ENCODE results near the gene LGALS7B.
"Not testable (repeated sequence)": the region's sequence is repeated elsewhere in the genome, so short reads cannot be mapped to it uniquely, and the experiment has no call there.

The LGALS7B gene

DNA sequence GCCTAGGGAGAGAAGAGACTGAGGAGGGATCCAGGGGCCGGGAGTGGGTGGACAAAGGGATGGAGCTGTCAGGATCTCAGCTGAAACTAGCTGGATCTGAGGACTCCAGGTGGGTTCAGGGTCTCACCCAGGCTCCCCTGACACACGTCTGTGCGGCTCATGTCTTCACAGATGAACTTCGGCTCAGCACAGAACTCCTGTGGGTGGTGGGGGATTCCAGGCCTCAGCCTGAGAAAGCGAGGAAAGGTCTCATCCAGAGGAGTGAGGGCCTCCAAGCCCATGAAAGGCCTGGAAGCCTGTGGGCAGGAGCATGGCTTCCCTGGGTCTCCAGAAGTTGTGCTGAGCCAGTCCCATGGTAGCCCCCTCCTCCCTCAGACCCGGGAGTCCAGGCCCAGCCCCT, 46.1 kb upstream of the LGALS7B start:
- DNase-seq (ENCODE audit: low read depth), result no peak
- H3K4me3 ChIP-seq (ENCODE audit: low read depth, low read length), result no peak overlapping the region
- no peak for TF ChIP-seq CTCF (IDR thresholded peaks at IDR 0.05; ENCODE audit: insufficient read depth, low read depth, low read length, missing control alignments)

DNA sequence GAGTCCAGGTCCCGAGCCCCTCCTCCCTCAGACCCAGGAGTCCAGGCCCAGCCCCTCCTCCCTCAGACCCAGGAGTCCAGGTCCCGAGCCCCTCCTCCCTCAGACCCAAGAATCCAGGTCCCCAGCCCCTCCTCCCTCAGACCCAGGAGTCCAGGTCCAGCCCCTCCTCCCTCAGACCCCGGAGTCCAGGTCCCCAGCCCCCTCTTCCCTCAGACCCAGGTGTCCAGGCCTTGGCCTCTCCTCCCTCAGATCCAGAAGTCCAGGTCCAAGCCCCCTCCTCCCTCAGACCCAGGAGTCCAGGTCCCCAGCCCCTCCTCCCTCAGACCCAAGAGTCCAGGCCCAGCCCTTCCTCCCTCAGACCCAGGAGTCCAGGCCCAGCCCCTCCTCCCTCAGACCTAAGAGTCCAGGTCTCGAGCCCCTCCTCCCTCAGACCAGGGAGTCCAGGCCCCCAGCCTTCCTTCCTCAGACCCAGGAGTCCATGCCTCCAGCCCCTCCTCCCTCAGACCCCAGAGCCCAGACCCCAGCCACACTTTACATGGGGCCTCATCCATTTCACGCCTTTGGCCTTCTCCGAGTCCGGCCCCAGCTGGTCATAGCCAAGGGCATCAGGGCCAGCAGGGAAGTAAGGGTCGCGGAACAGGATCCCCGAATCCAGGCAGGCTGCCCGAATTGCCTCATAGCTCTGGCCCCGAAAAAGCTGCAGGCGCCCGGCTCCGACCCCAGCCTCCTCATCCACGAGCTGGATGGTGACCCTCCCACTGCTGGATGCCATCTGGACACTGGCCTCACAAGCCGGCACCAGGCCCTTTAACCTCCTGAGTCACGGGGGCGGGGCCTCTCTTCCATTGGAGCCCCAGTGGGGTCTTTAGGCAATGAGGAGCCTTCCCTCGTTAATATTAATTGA, 45.4 kb upstream of the LGALS7B start:
- no peak overlapping the region for H3K4me3 ChIP-seq (ENCODE audit: low read depth, low read length)
- DNase-seq (ENCODE audit: low read depth), result no peak
- no peak for TF ChIP-seq CTCF (IDR thresholded peaks at IDR 0.05; ENCODE audit: insufficient read depth, low read depth, low read length, missing control alignments)

- TF ChIP-seq CTCF (IDR thresholded peaks at IDR 0.05; ENCODE audit: insufficient read depth, low read depth, low read length, missing control alignments), result no peak
- no peak within 1 kb of the TSS for H3K4me3 ChIP-seq (ENCODE audit: low read depth, low read length)
- no peak for DNase-seq (ENCODE audit: low read depth)
These were observed 44.7 kb upstream of the LGALS7B start, which contains the start of gene CAPN12 for GRCh38 chr19:38744298-38744681. TSS of gene CAPN12 (minus strand) at chr19:38744474. CDS start at chr19:38744165, 309 bp downstream.

DNA sequence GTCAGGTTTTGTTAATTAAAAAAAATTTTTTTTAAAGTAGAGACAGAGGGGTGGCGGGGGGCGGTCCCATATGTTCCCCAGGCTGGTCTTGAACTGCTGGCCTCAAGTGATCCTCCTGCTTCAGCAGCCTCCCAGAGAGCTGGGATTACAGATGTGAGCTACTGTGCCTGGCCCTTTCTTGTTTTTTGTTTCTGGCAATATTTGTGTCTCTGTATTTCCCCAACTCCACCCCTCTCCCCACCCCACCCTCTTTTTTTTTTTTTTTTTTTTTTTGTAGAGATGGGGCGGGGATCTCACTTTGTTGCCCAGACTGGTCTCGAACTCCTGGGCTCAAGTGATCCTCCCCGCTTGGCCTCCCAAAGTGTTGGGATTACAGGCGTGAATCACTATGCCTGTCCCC, 44.1 kb upstream of the LGALS7B start:
- no peak for TF ChIP-seq CTCF (IDR thresholded peaks at IDR 0.05; ENCODE audit: insufficient read depth, low read depth, low read length, missing control alignments)
- DNase-seq (ENCODE audit: low read depth), result no peak
- H3K4me3 ChIP-seq (ENCODE audit: low read depth, low read length), result no peak overlapping the region

- DNase-seq (ENCODE audit: low read depth), result no peak
- no peak for TF ChIP-seq CTCF (IDR thresholded peaks at IDR 0.05; ENCODE audit: insufficient read depth, low read depth, low read length, missing control alignments)
- no peak overlapping the region for H3K4me3 ChIP-seq (ENCODE audit: low read depth, low read length)
These were observed 43.7 kb upstream of the LGALS7B start for GRCh38 chr19:38745316-38745715.

GRCh38 chr19:38753783-38754182, 35.2 kb upstream of the LGALS7B start:
- H3K4me3 ChIP-seq (ENCODE audit: low read depth, low read length); DNase-seq (ENCODE audit: low read depth): not testable (repeated sequence)

DNA sequence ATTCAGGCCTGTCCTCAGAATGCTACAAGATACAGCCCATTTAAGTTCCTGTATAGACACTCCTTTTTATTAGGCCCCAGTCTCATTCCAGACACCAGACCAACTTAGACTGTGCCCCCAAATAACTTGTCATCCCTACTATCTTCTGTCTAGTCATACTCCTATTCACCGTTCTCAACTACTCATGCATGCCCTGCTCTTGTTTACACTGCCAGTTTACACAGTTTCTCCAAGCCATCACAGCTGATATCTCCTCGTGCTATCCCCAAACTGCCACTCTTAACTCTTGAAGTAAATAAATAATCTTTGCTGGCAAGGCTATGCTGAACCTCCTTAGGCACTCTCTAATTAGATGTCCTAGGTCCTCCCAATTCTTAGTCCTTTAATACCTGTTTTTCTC, 34.8 kb upstream of the LGALS7B start:
- not testable (repeated sequence) for H3K4me3 ChIP-seq (ENCODE audit: low read depth, low read length); DNase-seq (ENCODE audit: low read depth)

- no peak for DNase-seq (ENCODE audit: low read depth)
- no peak overlapping the region for H3K4me3 ChIP-seq (ENCODE audit: low read depth, low read length)
- no peak for TF ChIP-seq CTCF (IDR thresholded peaks at IDR 0.05; ENCODE audit: insufficient read depth, low read depth, low read length, missing control alignments)
These were observed 29.4 kb upstream of the LGALS7B start for GRCh38 chr19:38759590-38760003.

DNA sequence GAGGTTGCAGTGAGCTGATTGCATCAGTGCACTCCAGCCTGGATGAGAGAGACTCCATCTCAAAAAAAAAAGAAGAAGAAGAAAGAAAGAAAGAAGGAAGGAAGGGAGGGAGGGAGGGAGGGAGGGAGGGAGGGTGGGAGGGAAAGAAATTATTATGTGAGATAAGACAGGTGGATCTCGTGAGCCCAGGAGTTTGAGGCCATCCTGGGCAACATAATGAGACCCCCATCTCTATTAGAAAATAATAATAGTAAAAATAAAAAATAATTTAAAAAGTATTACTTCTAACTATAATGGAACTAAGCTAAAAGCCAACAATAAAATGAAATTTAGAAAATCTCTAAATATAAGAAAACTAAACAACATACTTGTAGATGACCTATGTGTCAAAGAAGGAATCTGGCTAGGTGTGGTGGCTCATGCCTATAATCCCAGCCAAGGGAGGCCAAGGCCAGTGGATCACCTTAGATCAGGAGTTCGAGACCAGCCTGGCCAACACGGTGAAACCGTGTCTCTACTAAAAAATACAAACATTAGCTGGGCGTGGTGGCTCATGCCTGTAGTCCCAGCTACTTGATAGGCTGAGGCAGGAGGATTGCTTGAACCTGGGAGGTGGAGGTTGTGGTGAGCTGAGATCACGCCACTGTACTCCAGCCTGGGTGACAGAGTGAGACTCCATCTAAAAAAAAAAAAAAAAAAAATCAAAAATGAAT, 28.0 kb upstream of the LGALS7B start:
- not testable (repeated sequence) for H3K4me3 ChIP-seq (ENCODE audit: low read depth, low read length); DNase-seq (ENCODE audit: low read depth)

GRCh38 chr19:38761884-38762389, 27.1 kb upstream of the LGALS7B start:
- not testable (repeated sequence) for DNase-seq (ENCODE audit: low read depth); H3K4me3 ChIP-seq (ENCODE audit: low read depth, low read length)

Measured in GM12865 (cell line).